NCI-H82 treated with DMSO at 0.1 percent for 48 hours (cell line): Measurements from ENCODE around the gene MED26.
"Not testable (repeated sequence)": the region's sequence is repeated elsewhere in the genome, so short reads cannot be mapped to it uniquely, and the experiment has no call there.

ENCODE experiments used
- DNase-seq: peaks from one replicate; lab custom pipeline; 2025; ENCODE audit not compliant: unreplicated experiment; lab: John Stamatoyannopoulos, UW

Gene MED26

DNA sequence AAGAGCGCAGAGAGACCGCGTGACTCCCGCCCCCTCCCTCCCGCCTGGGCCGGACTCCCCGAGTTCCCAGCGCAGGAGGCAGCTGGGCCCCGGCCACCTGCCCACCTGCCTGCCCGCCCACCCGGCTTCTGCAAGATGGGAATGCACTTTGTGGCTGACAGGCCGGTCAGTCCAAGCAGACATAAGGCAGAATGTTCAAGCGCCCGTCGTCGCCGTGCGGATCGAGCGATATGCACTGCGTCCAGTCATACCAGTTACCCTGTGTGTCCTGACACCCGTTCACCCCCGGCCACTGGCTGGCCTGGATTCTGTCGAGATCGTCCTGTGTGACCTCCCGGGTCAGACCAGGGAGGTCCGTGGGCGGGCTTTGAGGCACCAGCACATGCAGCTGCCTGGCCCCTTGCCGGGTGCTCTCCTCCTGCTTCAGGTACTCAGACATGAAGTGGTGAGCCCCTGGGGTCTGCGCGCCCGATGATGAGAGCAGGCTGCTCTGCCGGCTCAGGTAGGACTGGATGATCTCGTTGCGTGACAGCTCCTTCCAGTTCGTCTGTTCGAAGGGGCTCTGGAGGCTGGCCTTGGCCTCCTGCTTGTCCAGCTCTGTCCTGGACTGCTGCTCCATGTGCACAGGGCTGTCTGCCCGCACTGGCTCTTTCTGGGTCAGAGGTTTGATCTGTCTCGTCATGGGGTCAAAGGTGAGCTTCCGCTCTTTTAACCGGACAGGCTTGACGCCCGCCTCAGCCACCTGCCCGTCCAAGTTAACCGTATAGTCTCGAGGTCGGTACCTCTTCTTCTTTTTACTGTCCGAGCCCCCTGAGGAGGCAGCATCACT, 51.9 kb downstream of the MED26 start:
- DNase-seq: no peak

DNA sequence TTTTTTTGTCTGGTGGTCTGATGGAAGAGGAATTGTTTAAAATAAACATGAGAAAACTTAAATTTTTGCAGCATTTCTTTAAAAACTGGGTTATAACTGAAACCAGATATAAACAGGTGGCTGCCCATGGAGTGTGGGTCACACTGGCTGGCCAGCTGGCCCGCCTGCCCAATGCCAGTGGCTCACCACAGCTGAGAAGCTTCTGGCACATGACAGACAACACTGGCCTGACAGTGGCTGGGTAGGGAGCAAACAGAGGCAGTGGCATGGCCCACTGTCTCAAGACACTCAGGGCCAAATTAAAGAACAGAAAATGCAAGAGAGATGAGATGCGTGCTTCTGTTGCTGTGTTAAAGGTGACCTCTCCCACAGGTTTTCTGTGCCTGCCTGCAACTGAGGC, 52.7 kb downstream of the MED26 start:
- no peak for DNase-seq

DNA sequence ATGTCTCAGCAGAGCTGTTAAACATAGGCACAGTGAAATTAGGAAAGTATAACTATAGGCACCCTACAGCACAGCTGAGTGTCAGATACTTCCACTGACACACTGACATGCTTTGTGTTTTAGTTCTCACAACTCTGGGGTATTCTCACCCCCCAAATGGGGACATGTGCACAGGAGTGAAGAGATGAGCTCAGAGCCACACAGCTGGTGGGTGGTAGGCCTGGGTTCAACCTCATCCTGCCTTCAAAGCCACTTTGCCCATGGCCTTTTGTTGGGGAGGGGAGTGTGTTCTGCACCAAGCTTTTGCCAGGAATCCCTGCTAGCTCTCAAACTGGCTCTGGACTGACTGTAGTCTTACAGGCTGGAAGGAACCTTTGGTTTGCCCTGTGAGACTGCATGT, 54.1 kb downstream of the MED26 start:
- DNase-seq: no peak

DNA sequence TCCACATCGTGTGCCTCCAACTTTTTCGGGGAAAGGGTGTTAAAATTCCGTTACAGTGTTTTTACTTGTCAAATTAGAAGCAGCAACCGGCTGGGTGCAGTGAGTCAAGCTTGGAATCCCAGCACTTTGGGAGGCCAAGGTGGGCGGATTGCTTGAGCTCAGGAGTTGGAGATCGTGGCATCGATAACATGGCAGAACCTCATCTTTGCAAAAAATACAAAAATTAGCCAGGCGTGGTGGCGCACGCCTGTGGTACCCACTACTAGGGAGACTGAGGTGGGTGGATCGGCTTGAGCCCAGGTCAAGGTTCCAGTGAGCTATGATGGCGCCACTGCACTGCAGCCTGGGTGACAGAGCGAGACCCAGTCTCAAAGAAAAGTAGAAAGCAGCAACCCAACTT, 54.7 kb downstream of the MED26 start:
- DNase-seq: no peak

DNA sequence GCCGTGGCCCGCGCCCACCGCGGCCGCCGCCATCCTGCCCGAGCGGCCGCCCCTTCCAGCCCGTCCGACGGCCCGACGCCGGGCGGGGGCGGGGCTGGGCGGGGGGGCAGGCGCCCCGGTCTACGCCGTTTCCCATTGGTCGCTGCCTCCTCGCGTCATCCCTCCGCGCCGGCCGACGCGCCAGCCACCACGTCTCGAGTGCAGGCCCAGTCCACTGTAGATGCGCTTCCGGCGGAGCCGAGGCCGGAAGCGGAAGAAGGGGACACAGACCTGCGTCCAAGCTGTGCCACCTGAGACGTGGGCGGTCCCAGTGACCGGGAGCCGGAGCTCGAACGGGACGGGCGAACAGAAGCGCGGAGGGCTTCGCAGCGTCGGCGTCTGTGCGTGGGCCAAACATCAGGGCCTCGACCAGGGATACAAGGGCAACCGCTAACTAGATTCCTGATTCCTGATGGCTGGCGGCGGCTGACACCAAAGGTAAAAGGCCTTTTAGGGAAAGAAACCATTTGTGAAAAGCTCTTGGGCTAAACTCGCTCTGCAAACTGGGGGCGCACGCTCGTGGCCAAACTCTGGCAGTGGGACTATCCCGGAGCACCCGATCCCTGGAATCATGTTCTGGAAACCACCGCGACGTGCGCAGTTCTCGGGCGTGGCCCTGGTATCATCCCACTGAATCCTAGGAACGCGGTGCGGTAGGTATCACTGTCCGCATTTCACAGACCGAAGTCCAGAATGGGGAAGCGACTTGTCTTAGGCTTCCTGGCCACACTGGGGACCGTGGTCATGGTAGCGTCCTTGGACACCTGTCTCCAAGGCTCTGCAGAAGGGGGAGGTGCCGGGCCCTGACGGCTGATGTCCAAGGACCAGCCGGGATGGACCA, 55.4 kb downstream of the MED26 start, which contains the start of gene SLC35E1:
Gene SLC35E1 (minus strand): TSS at position 84 of the 880 bp plus-strand sequence. CDS start 51 bp downstream, at position 33.
- DNase-seq: peak; percentile 91

DNA sequence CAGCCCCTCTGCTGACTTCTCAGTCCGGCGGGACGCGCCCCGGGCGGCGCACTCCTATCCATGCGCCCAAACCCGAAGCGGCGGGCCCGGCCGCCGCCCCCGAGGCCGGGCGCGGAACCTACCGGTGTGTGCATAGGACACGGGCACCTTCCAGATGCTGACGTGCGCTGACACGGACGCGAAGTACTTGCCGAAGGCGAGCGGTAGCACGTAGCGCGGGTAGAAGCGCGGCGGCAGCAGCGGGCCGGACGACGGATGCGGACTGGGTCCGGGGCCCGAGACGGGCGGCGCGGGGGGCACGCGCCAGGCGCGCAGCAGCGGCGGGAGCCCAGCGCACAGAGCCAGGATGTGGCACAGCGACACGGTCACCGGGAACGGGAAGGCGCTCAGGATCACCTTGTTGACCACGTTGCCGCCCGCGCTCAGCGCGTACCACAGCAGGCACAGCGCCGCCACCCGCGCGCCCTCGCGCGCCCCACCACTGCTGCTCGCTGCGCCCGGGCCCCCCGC, 56.1 kb downstream of the MED26 start:
- DNase-seq: no peak

DNA sequence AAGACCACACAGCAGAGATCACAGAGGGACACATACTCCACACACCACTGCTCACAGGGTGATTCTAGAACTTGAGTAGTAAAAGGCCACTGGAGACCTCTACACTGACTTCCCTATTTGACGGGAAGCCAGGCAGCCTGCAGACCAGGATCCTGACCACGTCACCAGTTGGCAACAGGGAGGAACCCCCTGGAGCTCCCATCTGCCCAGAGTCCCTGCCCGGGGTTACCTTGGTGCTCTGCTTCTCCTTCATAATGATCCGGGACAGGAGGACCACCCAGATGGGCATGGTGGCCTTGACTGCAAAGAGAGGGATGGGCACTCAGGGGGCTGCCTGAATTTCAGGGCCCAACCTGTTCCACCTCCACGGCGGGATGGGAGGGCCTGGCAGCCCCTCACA, 56.7 kb downstream of the MED26 start:
- DNase-seq: no peak

DNA sequence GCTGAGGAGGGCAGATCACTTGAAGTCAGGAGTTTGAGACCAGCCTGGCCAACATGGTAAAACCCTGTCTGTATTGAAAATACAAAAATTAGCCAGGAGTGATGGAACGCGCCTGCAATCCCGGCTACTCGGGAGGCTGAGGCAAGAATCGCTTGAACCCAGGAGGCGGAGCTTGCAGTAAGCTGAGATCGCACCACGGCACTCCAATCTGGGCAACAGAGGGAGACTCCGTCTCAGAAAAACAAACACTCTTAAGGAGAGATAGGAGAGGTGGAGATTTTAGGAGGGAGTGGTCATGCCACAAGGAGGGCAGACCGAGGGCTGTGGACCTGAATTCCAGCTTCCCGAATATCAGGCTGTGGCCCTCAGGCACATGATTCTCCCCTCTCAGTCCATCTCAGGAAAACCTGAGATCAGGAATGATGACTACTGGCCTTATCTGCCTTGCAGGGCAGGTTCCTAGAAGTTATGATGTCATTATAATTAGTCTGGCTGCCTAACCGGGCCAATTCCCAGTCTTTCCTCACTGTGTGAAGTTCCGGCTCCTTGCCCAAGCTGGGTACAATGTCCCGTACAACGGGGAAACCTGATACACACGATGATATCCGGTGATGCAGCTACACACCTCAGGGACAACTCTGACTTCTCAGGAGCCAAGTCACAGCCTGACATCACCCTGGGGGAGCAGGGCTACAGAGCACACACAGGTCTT, 58.2 kb downstream of the MED26 start:
- no peak for DNase-seq

DNA sequence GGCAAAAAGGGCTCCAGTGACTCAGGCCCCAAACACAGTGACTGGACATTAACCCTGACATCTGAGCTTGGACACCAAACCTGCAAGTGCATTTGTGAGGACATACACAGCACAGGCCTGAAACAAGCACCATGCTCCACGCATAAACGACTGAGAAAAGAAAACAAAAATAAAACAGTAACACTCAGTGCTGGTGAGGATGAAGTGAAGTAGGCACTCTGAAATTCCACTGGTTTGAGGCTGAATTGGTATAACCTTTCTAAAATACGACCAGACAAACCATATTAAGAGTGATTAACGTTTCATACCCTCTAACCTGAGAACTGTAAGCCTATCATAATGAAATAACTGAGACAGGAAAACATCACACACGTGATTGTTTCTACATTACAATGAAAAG, 61.3 kb downstream of the MED26 start:
- no peak for DNase-seq

DNA sequence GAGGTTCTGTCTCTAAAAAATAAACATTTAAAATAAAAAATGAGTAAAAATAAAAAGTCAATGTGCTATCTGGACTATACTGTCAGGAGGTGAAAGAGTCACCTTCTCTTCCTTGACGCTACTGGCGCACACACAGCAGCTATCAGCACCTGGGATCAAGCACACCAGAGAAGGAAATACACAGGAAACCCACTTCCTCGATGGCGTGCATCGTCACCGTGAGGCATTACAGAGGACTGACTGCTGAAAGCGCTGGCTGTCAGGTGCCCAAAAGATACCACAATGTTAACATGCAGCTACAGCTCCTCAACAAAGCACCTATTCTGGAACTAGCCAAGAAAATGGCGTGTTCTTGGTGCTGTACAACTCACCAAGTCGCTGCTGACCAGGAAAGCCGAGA, 61.8 kb downstream of the MED26 start:
- DNase-seq: no peak

DNA sequence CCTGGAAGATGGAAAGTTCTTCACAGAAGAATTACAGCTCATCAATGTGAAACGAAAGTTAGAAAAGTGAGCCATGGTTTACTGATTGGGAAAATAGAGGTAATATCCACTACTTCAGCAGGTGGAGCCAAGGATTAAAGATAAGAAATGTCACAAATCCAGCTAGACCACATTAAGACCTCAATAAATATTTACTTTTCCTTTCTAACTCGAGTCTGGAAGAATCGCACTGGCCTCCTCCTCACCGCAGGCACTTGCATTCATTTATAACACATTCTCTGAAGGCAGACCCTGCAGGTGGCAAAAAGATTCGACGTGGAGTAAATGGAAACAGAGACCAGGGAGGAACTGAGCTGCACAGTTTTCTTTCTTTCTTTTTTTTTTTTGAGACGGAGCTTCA, 63.2 kb downstream of the MED26 start:
- no peak for DNase-seq

DNA sequence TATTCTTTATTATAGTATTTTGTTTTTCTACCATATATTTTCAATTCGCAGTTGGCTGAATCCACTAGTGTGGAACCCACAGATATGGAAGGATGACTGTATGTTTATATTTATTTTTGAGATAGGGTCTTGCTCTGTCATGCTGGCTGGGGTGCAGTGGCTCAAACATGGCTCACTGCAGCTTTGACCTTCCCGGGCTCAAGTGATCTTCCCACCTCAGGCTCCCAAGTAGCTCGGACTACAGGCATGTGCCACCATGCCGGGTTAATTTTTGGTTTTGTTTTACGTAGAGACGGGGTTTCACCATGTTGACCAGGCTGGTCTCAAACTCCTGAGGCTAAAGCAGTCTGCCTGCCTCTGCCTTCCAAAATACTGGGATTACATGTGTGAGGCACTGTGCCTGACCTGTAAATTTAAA, 65.4 kb downstream of the MED26 start:
- no peak for DNase-seq

DNA sequence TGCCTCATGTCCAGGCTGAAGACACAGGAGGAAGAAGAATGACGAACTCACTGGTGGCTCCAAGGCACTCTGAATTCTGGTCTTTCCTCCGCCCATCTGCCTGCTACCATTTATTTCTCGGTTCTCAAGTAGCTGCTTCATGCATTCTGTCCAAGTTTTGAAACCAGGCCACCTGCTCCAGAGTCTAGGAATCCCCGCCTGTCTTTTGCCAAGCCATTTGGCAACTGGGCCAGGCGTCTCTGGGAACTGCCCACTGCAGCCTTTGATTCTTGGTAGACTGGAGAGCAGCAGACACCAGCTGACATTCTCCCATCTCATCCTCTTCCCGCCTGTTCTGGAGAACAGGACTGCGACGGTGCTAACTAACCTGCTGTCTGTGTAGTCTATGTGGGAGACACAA, 66.6 kb downstream of the MED26 start:
- DNase-seq: no peak

DNA sequence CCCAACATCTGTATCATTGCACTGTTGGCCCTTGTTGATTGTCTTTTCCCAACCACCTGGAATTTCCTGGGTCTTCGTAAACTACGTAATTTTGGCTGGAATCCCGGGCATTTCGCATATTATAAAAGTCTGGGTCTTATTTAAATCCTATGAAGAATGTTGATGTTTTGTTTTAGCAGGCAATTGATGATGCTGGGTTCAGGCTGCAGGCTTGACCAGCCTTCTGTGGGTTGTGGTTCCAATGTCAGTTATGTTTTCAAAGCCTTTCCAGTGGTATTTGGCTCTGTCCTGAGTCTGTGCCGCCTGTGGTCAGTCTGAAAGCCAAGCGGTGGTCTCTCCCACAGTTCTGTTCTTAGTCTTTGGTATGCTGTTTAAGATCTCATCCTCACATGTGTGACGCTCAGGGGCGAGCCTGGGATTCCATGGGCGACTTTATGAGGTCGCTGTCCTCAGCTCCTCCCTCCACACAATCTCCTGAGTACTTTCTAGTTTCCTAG, 68.2 kb downstream of the MED26 start:
- no peak for DNase-seq

DNA sequence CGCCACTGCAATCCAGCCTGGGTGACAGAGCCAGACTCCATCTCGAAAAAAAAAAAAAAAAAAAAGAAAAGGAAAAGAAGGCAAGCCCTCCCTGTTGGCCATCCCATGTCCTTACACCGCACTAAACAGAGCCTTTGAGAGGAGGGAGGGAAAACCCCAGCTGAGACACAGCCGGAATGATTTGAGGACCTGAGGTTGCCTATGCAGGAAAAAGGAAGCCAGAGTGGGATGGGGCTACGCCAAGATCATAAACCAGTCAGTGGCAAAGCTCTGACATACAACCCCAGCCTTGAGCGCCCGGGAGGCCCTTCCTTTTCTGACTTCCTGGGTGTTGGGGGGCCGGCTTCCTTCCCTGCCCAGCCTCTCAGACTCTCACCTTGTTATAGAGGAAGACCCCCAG, 73.2 kb downstream of the MED26 start:
- no peak for DNase-seq

DNA sequence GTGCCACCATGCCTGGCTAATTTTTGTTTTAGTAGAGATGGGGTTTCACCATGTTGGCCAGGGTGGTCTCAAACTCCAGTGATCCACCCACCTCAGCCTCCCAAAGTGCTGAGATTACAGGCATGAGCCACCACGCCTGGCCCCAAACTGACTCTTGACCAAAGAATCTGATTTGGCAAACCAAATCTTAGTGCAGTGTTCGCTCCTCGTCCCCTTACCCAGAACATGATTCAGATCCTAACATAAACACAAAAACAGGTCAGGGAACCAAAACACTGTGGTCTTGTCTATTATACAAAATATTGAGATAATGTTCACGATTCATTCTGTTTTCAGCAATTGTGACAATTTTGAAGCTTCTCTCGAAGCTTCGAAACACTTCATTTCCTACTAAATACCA, 76.1 kb downstream of the MED26 start:
- DNase-seq: not testable (repeated sequence)

DNA sequence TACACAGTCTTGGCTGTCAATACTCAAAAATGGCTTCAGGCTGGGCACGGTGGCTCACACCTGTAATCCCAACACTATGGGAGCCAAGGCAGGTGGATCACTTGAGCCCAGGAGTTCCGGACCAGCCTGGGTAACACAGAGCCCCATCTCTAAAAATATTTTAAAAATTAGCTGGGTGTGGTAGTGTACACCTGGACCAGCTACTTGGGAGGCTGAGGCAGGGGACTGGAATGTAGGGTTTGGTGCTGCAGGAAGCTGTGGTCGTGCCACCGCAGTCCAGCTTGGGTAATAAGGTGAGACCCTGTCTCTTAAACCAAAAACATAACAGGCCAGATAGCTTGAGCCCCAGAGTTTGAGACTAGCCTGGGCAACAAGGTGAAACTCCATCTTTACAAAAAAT, 79.0 kb downstream of the MED26 start:
- DNase-seq: no peak

DNA sequence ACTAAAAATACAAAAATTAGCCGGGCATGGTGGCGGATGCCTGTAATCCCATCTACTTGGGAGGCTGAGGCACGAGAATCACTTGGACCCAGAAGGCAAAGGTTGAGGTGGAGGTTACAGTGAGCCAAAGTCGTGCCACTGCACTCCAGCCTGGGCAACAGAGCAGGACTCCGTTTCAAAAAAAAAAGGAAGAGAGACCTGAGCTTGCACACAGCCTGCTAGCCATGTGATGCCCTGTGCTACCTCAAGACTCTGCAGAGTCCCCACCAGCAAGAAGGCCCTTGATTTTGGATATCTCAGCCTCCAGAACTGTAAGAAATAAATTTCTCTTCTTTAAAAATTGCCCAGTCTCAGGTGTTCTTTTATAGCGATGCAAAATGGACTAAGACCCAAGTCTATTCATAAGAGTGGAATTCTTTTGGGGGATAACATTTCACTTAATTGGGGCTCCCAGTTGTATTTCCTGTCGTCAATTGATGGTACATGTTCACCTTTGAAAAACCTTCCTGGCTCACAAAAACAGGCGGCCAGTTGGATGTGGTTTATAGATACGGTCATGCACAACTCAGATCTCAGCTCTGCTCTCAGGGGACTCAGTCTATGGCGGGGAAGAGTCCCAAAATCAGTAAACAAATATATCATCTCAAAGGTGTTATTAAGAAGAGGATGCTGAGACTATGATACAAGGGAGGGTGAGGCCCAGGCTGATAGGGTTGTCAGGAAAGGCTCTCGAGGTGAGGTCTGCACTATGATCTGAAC, 83.4 kb downstream of the MED26 start:
- DNase-seq: no peak

DNA sequence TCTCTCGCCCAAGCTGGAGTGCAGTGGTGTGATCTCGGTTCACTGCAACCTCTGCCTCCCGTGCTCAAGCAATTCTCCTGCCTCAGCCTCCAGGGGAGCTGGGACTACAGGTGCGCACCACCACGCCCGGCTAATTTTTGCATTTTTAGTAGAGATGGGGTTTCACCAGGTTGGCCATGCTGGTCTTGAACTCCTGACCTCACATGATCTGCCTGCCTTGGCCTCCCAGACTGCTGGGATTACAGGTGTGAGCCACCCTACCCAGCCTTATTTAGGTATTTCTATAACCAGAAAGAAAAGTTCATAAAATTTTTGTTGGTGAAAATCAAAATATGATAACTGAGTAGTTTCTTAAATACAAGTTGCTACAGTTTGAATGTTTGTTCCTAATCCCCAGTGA, 84.3 kb downstream of the MED26 start:
- not testable (repeated sequence) for DNase-seq

DNA sequence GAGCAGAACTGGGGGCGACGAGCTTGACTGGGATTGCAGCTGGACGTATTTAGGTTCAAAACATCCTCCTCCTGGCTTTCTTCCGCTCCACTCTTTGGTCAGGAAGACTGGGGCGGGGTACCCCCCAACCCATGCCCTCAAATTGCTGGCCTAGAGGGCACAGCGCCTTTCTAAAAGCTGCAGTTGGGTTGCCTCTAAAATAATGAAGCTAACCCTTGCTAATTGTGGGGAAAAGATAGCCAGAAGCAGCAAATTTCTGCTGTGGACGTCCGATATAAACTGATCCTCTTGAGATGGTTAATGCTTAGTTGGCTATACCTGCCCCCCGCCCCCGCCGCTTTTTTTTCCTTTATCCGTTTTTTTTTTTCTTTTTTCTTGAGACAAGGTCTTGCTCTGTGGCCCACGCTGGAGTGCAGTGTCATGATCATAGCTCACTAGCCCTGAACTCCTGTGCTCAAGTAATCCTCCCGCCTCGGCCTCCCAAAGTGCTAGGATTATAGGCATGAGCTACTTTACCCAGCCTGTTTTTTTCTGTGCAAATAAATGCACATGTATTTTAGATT, 85.0 kb downstream of the MED26 start:
- DNase-seq: peak; percentile 26
